ENCODE results near the gene BACE2. TPM values are rescaled to one million over a fixed set of nuclear protein-coding genes. Genes with fewer than 3 reads are reported as not detected.

BACE2 gene
- total and polyA plus RNA-seq, 2 of the 13 experiments (the other 11 are each of a cell fraction or from before 2014, with no cell fraction given) = 0.07 to 0.11 TPM

DNA sequence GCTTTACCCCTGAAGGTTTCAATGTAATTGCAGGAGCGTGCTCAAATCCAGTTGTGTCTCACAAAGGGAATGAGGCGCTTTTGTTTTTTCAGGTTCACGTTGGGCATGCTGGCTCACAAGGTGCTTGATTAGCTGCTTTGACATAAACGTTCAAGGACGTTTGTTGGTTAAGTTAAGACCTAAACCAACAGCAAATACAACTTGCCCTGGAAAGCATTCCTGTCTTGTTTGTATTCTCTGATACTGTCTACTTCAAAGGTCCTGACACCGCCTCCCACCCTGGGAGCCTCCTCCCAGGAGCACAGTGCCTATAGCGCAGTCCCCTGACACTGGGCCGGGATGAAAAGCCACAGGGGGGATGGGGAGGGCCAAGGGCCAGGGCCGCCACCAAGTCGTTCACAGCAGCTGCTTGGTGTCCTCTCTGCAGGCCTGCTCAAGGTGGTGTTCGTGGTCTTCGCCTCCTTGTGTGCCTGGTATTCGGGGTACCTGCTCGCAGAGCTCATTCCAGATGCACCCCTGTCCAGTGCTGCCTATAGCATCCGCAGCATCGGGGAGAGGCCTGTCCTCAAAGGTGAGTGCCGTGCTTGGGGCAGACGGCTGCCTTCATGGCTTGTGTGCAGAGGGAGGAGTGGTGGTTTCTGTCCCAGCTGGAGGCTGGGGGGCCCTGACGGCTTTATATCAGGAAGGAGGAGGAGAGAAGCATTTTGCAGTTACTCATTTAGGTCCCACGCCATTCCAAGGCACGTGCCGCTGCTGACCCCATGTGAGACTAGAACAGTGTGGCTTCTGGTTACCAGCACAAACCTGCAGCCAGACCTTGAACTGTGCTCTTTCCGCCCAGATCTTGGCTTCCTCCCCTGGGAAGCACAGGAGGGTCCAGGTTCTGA, 154.8 kb downstream of the BACE2 start (continued):
- TF ChIP-seq HBP1 (CRISPR knock-in tag; IDR thresholded peaks at IDR 0.05; ENCODE audit: low read depth) (peak; percentile 37; the same call in 1 of the 2 replicates), ZNF143 (CRISPR knock-in tag; IDR thresholded peaks at IDR 0.05) (no peak), MYNN (CRISPR knock-in tag; IDR thresholded peaks at IDR 0.05; ENCODE audit: low read depth) (no peak), ZNF275 (CRISPR knock-in tag; IDR thresholded peaks at IDR 0.05; ENCODE audit: borderline replicate concordance) (peak; percentile 86; the same call in 1 of the 2 replicates), SP2 (CRISPR knock-in tag; IDR thresholded peaks at IDR 0.05) (no peak), ERF (CRISPR knock-in tag; IDR thresholded peaks at IDR 0.05) (peak; percentile 32; the same call in 1 of the 2 replicates), TCF7 (IDR thresholded peaks at IDR 0.05; ENCODE audit: low read depth) (peak; percentile 97), MAF1 (CRISPR knock-in tag; IDR thresholded peaks at IDR 0.05; ENCODE audit: borderline replicate concordance) (0 out of 2 replicates have a peak, but pooled peaks have one; percentile 50), ZNF331 (CRISPR knock-in tag; IDR thresholded peaks at IDR 0.05) (peak; percentile 86), NR1H2 (CRISPR knock-in tag; IDR thresholded peaks at IDR 0.05; ENCODE audit: borderline replicate concordance, low read depth) (no peak), ETV6 (CRISPR knock-in tag; conservative IDR thresholded peaks at IDR 0.05) (no peak), TBP (CRISPR knock-in tag; IDR thresholded peaks at IDR 0.05) (no peak), ZMYM3 (CRISPR knock-in tag; IDR thresholded peaks at IDR 0.05) (peak; percentile 67; the same call in 1 of the 2 replicates), ZNF446 (CRISPR knock-in tag; IDR thresholded peaks at IDR 0.05) (no peak), ZNF629 (CRISPR knock-in tag; conservative IDR thresholded peaks at IDR 0.05) (no peak), NFYB (CRISPR knock-in tag; IDR thresholded peaks at IDR 0.05) (no peak), ARID4A (CRISPR knock-in tag; IDR thresholded peaks at IDR 0.05; ENCODE audit: borderline replicate concordance) (peak; percentile 56; the same call in 1 of the 2 replicates), SRY (CRISPR knock-in tag; IDR thresholded peaks at IDR 0.05) (0 out of 2 replicates have a peak, but pooled peaks have one; percentile 25), ZFP82 (CRISPR knock-in tag; IDR thresholded peaks at IDR 0.05; ENCODE audit: borderline replicate concordance) (no peak), KDM4B (CRISPR knock-in tag; IDR thresholded peaks at IDR 0.05) (no peak), ZBTB42 (CRISPR knock-in tag; IDR thresholded peaks at IDR 0.05) (no peak)
- TF ChIP-seq, protein P1, sequence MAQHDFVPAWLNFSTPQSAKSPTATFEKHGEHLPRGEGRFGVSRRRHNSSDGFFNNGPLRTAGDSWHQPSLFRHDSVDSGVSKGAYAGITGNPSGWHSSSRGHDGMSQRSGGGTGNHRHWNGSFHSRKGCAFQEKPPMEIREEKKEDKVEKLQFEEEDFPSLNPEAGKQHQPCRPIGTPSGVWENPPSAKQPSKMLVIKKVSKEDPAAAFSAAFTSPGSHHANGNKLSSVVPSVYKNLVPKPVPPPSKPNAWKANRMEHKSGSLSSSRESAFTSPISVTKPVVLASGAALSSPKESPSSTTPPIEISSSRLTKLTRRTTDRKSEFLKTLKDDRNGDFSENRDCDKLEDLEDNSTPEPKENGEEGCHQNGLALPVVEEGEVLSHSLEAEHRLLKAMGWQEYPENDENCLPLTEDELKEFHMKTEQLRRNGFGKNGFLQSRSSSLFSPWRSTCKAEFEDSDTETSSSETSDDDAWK (CRISPR knock-in tag; IDR thresholded peaks at IDR 0.05) = no peak
